GM19328 (cell line): ENCODE data around the gene HTD2.

Experiments
- ATAC-seq: cut with Tn5 transposase; IDR thresholded peaks from one replicate; pipeline ENCODE4 v1.9.1; 2021; ENCODE audit warnings: mild to moderate bottlenecking, moderate library complexity; ENCODE audit not compliant: unreplicated experiment

The HTD2 gene

GRCh38 chr3:58291671-58292338, 14.5 kb upstream of the HTD2 start:
- ATAC-seq = no peak

GRCh38 chr3:58292866-58293265, 13.5 kb upstream of the HTD2 start:
- no peak for ATAC-seq

GRCh38 chr3:58293516-58293915, 12.8 kb upstream of the HTD2 start:
- ATAC-seq = no peak

- ATAC-seq = no peak
Measured at GRCh38 chr3:58296269-58296668, 10.1 kb upstream of the HTD2 start.

- ATAC-seq = no peak
Measured at GRCh38 chr3:58296843-58297242, 9.5 kb upstream of the HTD2 start.

GRCh38 chr3:58298190-58298589, 8.1 kb upstream of the HTD2 start:
- no peak for ATAC-seq

GRCh38 chr3:58299075-58299474, 7.2 kb upstream of the HTD2 start:
- ATAC-seq = no peak

GRCh38 chr3:58299839-58300516, 6.3 kb upstream of the HTD2 start:
- ATAC-seq = no peak

GRCh38 chr3:58307639-58308215, 1.4 kb downstream of the HTD2 start:
- no peak for ATAC-seq

GRCh38 chr3:58308728-58309127, 2.4 kb downstream of the HTD2 start:
- ATAC-seq = no peak

- ATAC-seq = no peak
Measured at GRCh38 chr3:58317811-58318210, 11.5 kb downstream of the HTD2 start.

GRCh38 chr3:58321791-58322190, 15.5 kb downstream of the HTD2 start:
- ATAC-seq = no peak

GRCh38 chr3:58322793-58323192, 16.5 kb downstream of the HTD2 start:
- ATAC-seq = no peak

GRCh38 chr3:58323529-58324390, 17.4 kb downstream of the HTD2 start:
- ATAC-seq = no peak

- no peak for ATAC-seq
Measured at GRCh38 chr3:58324391-58325390, 18.4 kb downstream of the HTD2 start.

GRCh38 chr3:58325525-58325992, 19.2 kb downstream of the HTD2 start:
- ATAC-seq = no peak

- ATAC-seq = no peak
Measured at GRCh38 chr3:58326267-58326900, 20.1 kb downstream of the HTD2 start.

- no peak for ATAC-seq
Measured at GRCh38 chr3:58329150-58329921, 23.0 kb downstream of the HTD2 start.

GRCh38 chr3:58329922-58330413, 23.6 kb downstream of the HTD2 start:
- no peak for ATAC-seq
